AG09309 (cell line): ENCODE data around the gene DNAJB1.
"Not testable (repeated sequence)": the region's sequence is repeated elsewhere in the genome, so short reads cannot be mapped to it uniquely, and the experiment has no call there.

Source experiments
- DNase-seq: peaks from one replicate; pipeline ENCODE4 v3.0.0-alpha.2; 2010; ENCODE audit warnings: low read depth
- H3K4me3 ChIP-seq: 2 replicates; pipeline ENCODE4 v1.5.1; 2011; ENCODE audit warnings: mild to moderate bottlenecking, low read depth, low read length, moderate library complexity; ENCODE audit not compliant: control insufficient read depth
- TF ChIP-seq, protein P1 (sequence below): IDR thresholded peaks from 2 replicates; pipeline ENCODE4 v1.5.1; 2011; ENCODE audit warnings: mild to moderate bottlenecking, low read depth, low read length, inconsistent platforms; ENCODE audit not compliant: insufficient read depth, control insufficient read depth; ENCODE audit errors: missing control alignments

The DNAJB1 gene

DNA sequence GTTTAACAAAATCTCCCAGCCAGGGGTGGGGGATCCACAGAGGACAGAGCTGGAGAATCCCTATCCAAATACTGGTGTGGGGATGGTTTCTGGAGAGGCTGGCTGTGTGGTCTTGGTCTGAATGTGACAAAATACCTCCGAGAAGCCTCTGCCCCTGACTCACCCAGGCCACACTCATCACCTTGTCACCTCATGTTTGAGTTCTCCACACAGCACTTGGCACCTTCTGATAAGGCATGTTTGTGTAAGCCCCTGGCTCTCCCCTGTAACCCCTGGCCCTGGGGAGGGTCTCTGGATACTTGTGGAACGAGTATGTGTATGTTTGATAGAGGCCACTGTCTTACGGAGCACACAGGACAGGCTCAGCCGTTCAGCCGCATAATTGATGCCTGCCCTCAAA lies 25.9 kb upstream of the DNAJB1 start:
- H3K4me3 ChIP-seq, result no peak overlapping the region
- no peak for DNase-seq
- TF ChIP-seq, protein P1, sequence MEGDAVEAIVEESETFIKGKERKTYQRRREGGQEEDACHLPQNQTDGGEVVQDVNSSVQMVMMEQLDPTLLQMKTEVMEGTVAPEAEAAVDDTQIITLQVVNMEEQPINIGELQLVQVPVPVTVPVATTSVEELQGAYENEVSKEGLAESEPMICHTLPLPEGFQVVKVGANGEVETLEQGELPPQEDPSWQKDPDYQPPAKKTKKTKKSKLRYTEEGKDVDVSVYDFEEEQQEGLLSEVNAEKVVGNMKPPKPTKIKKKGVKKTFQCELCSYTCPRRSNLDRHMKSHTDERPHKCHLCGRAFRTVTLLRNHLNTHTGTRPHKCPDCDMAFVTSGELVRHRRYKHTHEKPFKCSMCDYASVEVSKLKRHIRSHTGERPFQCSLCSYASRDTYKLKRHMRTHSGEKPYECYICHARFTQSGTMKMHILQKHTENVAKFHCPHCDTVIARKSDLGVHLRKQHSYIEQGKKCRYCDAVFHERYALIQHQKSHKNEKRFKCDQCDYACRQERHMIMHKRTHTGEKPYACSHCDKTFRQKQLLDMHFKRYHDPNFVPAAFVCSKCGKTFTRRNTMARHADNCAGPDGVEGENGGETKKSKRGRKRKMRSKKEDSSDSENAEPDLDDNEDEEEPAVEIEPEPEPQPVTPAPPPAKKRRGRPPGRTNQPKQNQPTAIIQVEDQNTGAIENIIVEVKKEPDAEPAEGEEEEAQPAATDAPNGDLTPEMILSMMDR, result no peak

DNA sequence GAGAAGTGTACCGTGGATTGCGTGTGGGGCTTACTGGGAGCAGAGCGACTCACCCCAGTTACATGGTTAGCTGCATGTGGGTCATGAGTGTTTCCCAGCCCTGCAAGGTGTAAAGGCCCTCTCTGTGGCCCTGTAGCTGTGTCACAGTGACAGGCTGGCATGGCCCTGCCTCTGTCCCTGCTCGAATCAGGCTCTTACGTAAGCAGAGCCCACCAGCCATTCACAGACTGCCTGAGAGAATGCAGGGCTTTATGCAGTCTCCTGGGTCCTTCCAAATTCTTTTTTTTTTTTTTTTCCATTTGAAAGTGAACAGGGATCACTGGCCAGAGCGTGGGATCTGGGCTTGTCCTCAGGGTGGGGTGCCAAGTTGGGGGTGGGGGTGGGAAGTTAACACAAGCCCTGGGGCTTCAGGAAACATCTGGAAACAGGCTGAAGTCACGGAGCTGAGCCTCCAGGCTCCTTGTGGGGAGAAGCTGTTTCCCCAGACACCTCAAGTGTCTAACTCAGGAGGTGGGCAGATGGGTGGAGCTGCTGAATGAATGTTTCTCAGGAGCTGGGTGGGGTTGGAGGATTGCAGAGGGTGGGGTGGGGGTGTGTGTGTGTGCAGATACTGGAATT lies 24.6 kb upstream of the DNAJB1 start:
- TF ChIP-seq, protein P1, result no peak
- H3K4me3 ChIP-seq, result no peak overlapping the region
- DNase-seq, result no peak

DNA sequence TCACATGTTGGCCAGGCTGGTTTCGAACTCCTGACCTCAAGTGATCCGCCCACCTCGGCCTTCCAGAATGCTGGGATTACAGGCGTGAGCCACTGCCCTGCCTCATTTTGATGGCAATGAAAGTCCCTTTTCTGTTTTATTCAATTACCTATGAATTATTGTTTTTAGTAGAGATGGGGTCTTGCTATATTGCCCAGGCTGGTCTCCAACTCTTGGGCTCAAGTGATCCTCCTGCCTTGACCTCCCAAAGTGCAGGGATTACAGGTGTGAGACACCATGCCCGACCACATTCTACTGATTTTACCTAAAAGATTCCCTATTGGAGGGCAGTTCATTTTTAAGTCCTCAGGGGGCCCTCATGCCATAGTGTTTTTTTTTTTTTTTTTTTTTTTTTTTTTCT lies 23.8 kb upstream of the DNAJB1 start:
- not testable (repeated sequence) for H3K4me3 ChIP-seq, DNase-seq

DNA sequence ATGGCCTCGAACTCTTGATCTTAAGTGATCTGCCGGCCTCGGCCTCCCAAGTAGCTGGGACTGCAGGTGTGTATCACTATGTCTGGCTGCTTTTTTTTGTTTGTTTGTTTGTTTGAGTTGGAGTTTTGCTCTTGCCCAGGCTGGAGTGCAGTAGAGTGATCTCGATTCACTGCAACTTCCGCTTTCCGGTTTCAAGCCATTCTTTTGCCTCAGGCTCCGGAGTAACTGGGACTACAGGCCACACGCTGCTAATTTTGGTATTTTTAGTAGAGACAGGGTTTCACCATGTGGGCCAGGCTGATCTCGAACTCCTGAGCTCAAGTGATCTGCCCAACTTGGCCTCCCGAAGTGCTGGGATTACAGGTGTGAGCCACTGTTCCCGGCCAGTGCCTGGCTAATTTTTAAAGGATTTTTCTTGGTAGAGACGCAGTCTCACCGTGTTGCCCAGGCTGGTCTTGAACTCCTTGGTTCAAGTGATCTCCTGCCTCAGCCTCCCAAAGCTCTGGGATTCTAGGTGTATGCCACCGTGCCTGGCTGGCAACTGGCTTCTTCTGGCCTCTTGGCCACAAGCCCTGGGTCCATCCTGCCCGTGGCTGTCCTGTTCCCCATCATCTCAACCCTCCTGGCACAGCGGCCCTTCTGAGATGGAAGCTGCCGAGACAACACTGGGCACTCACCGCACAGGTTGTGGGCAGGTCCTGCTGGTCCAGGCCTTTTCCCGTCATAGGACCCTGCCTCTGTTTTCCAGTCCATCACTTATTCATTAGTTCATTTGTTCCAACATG lies 22.7 kb upstream of the DNAJB1 start:
- no peak overlapping the region for H3K4me3 ChIP-seq
- DNase-seq, result no peak
- TF ChIP-seq, protein P1, result no peak

DNA sequence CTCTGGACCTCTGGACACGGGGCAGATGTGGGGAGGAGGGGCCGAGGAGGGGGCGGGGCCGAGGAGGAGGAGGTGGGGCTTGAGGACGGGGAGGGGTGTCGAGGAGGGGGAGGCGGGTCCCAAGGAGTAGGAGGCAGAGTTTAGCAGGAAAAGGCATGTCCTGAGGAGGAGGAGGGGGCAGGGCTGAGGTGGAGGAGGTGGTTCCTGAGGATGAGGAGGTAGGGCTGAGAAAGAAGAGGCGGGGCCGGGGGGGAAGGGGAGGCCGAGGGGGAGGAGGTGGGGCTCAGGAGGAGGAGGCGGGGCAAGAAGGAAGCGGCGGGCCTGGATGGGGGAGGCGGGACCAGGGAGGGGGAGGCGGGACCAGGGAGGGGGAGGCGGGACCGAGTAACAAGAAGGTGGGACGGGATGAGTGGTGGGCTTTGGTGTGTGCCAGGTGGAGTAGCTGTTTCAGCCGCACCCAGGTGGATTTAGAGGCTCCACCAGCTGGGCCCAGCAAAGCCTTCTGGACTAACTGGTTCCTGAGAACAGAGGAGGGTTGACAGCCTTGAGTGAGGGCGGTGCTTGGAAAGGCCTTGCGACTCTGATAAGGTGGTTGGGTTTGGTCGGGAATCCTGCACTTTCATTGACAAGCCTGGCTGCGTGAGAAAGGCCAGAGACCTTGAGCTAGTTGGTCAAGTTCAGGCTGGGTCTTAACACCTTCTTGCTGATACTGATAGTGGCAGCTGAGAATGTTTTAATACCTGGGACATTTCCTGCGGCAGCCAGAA lies 18.9 kb upstream of the DNAJB1 start:
- H3K4me3 ChIP-seq, result no peak overlapping the region
- TF ChIP-seq, protein P1, result no peak
- no peak for DNase-seq

DNA sequence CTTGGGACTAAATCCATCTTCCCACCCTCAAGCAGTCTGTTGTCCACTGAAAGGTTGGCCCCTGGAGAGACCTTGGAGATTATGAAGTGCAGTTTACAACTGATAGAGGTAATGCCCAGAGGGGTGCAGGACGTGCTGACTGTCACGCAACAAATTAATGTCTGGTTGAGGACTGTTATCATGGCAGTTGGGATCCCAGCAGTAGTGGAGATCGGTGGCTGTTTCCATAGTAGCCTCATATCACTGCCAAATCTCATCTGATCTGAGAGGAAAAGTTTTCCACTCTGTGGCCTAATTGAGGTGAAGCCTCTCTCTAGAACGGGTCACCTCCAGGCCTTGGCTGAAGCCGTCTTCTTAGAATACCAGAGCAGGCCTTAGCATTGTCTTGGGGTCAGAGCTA lies 15.3 kb upstream of the DNAJB1 start:
- DNase-seq, result no peak
- TF ChIP-seq, protein P1, result no peak
- H3K4me3 ChIP-seq, result no peak overlapping the region

DNA sequence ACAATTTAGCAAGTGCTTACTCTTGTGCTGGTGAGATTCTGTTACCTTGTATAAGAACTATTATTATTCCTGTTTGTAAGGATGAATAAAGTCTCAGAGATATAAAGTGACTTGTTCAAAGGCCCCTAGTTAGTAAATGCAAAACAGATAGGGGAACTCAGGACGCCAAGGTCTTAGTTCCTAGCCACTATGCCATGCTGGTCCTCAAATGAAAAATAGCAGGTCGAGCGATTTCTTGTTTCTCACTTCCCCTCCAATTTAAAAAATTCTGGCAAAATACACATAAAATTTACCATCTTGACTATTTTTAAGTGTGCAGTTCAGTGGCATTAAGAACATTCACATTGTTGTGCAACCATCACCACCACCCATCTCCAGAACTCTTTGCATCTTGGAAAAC lies 12.3 kb upstream of the DNAJB1 start:
- no peak overlapping the region for H3K4me3 ChIP-seq
- DNase-seq, result no peak
- TF ChIP-seq, protein P1, result no peak
